DMS79 (cell line): Measurements from ENCODE around the gene CYB561D1.
A peak's percentile ranks its signal among the peaks of the same experiment; 100 is the strongest.

ENCODE experiments used
- DNase-seq: peaks from one replicate; lab custom pipeline; 2025; lab: John Stamatoyannopoulos, UW

Gene CYB561D1

DNA sequence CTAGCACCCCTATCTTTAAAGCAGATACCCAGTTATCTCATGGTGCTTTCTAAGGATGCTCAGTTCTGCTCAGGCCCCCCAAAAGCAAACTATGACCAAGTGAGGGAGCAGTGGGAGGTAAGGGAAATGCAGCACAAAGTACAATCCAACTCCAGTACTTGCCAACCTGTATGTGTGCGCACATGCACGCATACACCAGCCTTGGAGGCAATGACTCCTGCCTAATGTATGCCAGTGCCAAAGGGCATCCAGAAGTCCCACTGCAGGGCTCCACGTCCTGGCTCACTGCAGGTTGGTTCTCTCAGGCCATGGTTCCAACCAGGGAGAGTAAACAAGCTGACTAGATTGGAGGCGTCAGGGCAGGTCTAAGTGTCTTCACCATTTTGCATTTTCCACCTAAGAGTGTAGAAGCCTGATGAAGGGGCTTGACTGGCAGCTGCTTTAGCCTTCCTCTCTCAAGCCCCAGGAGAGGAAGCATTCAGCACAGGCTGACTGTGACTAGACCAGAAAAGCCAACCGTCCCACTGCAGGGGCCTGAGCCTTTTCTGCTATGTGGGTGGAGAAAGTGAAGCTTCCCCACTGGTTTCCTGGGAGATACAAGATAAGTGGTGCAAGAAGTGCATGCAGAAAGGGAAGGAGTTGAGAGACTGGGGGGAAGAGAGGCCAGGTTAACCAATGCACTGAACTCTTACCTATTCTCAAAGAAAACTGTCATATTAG, 7.9 kb downstream of the CYB561D1 start:
- no peak for DNase-seq

DNA sequence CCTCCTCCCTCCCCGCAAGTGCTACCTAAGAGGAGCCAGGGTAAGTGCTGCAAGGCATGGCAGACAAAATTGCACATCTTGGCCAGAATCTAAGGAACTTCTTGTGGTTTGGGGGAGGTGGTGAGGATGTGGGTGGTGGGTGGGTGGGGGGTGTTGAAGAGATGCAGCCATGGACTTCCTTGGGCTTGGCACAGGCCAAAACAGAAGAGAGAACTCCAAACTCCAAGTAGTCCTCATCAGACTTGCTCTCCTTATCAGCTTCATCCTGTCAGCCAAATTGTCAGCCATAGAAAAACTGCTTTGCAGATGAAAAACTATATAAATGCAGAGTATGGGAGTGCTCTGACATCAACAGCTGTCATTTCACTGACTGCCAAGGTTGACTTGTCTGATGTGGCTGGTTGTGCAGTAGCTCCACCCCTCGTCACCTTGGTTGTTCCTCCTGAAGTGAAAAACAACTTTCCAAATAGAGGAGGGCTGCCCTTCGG, 8.5 kb downstream of the CYB561D1 start:
- DNase-seq, result no peak

DNA sequence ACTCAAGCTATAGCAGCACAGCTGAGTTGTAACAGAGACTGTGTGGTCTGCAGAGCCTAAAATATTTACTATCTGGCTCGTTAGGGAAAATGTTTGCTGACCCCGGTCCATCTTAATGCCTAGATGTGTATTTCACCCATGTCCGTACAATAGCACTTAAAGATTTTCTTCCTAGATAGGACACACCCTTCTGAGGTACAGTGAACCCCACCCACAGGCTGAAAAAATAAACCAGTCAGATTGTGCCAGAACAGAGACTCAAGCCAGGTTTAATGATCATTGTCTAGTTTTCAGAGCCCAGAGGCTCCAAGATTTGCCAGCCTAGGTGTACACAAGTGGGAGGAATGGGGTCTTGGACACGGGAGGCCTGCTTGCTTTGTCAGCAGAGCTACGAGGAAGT, 10.0 kb downstream of the CYB561D1 start:
- DNase-seq, result no peak

GRCh38 chr1:109504974-109505373, 11.1 kb downstream of the CYB561D1 start:
- DNase-seq, result no peak

- DNase-seq, result no peak
Observed at GRCh38 chr1:109508001-109508872, 14.3 kb downstream of the CYB561D1 start.

- DNase-seq, result no peak
Observed at GRCh38 chr1:109508873-109509175, 14.9 kb downstream of the CYB561D1 start.

DNA sequence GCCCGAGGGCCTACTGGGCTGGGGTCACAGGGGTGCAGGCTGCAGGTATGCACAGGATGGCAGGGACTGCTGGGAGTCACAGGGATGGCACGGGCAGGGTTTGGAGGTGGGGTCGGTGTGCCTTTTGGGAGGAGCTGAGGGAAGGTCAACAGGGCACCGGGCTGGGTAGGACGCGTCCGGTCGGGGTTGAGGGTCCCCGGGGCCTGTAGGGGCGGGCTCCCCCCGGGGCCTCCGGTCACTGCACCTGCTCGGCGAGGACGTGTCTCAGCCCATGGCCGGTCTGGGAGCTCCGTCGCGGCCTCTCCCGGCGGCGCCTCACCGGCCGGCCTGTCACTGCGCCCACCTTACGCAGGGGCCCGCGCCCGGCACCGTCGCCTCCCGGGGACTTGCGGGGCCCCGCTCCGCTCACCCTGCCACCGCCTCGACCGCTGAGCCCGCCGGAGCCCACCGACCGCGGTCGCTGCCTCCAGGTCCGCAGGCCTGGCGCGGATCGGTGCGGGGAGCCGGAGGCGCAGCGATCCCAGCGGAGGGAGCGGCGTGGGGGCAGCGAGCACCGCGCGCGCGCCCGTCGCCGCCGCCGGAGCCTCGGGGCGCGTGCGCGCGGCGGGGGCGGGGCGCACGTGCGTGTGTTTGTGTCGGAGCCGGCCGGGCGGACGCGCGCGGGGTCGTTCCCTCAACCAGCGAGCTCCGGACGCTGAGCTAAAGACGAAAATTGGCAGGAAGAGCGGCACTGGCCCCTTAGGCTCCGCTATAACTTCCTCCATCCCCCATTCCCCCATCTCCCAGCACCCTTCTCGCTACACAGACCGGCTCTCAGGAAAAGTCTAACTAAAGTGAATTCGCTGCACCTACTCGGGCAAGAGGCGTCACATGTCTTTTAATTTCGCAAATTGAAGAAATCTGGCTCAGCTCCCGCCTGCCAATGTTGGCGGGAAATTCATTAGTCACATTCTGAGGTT, 15.6 kb downstream of the CYB561D1 start, which contains the start of gene AMIGO1:
Gene AMIGO1, minus strand, starts transcription at position 552 of the 959 bp plus-strand sequence. CDS start 815 bp downstream, outside the sequence.
- peak; percentile 9 for DNase-seq

DNA sequence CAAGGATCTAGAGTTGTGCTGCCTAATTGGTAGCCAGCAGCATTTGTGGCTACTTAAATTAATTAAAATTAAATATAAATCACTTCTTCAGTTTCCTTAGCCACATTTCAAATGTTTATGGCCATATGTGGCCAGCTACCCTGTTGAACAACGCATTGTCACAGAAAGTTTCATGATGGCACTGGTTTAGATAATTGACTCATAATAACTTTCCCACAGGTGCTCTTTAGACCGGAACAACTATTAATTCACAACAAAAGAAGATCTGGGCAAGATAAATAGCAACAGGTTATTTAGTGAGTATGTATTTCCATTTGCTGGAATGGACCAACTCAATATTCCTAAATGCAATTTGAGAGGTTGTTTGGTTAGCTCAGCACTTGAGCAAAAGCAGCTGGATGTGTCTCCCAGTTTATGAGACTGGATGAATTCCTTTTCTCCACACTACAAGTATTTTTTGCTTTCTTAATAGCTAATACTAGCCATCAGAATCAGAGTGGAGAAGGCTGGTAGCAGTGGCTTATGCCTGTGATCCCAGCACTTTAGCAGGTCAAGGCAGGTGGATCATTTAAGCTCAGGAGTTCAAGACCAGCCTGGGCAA, 19.3 kb downstream of the CYB561D1 start:
- DNase-seq, result peak; percentile 57

GRCh38 chr1:109514846-109515245, 21.0 kb downstream of the CYB561D1 start:
- no peak for DNase-seq

- DNase-seq, result peak; percentile 3
Observed at GRCh38 chr1:109516872-109517271, 23.0 kb downstream of the CYB561D1 start.

DNA sequence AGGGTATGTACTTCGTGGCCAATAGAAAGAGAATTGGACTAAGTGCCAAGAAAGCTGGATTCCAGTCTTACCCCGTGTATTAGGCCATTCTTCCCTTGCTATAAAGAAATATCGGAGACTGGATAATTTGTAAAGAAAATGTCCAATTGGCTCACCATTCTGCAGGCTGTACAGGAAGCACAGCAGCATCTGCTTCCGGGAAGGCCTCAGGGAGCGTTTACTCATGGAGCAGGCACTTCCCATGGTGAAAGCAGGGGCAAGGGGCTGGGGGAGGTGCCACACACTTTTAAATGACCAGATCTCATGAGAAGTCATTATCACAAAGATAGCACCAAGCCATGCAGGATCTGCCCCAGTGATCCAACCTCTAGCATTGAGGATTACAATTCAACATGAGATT, 23.4 kb downstream of the CYB561D1 start:
- DNase-seq, result no peak

DNA sequence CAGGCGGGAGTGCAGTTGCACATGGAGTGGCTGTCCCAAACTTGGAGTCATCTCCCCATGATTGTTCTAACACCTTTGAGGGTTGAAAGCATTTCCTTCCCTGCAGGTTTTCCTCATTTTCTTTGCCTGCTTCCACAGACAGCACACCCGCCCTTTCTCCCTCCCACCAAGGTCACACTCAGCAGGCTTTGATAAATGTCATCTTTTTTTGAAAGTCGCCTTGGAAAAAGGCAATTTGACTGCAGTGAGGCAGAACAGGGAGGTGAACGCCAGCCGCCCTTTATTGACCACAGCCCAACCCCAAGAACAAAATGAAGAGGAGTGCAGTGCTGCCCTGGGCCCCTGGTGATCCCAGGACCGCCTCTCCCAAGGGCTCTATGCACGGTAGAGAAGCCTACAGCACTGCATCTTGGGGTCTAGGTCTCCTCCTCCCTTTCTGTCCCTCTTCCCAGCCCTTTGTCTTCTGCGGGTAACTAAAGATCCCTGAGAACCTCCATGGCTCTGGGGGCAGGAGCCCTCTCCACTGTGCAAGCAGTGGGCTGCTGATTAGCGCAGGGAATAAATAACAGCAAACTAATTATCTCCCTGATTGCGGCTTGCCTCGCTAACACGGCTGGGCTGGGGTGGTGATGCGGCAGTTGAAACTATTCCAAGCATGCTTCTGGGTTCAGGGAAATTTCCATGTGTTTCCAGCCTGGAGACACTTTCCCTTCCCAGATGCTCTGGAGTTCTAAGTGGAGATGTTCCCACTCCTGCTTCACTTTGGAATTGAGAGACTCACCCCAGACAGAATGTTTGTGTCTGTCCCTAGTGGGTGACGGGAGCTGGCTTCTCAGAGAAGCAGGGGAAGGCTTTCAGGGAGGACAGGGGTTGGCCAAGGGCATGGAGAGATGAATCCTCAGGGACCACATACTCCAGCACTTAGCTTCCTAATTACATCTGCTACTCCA, 27.4 kb downstream of the CYB561D1 start:
- no peak for DNase-seq

GRCh38 chr1:109522026-109522425, 28.1 kb downstream of the CYB561D1 start:
- DNase-seq, result no peak

GRCh38 chr1:109523706-109524105, 29.8 kb downstream of the CYB561D1 start:
- DNase-seq, result no peak

- no peak for DNase-seq
Observed at GRCh38 chr1:109527098-109527811, 33.4 kb downstream of the CYB561D1 start.

DNA sequence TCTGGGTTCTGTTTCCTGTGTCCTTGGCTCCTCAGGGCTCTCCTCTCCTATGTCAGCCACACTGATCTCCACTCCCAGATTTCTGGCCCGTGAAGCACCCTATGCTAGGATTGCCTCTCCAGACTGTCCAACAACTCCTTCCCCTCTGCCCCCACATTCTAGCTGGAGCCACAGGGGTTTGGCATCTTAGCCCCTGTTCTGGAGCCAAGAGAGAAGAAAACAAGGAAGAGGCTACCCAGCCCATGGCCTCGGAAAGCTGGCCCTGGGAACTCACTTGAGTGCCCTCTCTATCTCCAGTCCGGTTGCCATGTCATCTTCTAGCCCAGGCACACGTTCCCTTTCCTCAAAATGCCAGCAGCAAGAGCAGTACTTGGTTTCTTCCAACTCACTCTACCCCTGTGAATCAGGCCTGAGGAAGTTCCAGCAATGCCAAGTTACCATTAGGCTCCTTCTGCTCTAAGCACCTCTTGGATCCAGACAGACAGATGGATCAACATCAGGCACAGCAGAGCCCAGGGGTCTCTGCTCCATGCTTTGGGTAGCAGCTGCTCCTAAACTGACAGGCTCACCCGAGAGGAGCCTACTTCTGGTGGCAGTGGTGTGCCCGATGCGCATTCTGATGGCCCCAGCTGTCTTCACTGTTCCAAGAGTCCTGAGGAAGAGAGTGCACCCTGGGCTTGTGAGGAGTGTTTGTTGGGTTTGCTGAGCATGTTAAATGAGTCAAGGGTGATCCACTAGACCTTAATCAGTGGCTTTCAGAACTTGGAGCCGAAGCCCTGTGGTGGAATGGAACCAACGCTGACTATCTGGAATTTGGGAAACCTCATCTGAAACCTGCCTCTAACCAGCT, 34.2 kb downstream of the CYB561D1 start:
- no peak for DNase-seq

- no peak for DNase-seq
Observed at GRCh38 chr1:109528712-109529111, 34.8 kb downstream of the CYB561D1 start.

DNA sequence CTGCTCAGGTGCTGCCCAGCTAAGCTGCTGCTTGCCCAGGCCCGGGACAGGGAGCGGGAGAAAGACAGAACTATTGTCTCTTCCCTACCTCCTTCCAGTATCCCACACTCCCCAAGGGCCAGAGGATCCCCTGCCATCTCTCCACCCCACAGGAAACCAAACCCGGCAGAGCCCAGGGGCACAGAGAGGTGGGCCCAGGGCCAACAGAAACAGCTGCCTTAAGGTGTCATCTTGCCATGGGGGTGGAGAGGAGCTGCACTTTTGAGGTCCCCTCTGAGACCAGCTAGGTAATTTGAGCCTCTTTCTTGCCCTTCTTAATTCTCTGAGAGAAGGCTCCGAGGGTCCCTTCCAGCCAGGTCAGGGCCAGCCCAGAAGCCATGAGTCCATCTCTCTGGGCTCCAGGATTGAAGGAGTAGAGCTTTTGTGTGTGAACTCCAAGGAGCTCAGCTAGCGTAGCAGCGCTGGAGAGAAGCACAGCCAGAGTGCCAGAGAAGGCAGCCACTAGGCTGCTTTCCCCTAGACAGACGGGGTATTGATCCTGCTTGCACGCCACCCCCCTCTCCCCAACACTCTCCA, 36.1 kb downstream of the CYB561D1 start:
- DNase-seq, result peak; percentile 83
